Panc1 (cell line): ENCODE results near the gene EYA2. TPM values are rescaled to one million over a fixed set of nuclear protein-coding genes. Genes with fewer than 3 reads are reported as not detected.

ENCODE experiments used
- ATAC-seq: fragments of 200-7000 bp; cut with Tn5 transposase; 2 replicates; pipeline ENCODE4 v1.9.1; 2020; ENCODE audit warnings: mild to moderate bottlenecking, moderate library complexity
- BruUV-seq: library from RNA; stranded (reverse); fragments of 400-500 nt; replicated peaks from 2 replicates; lab custom pipeline; 2021; lab: Mats Ljungman, UMichigan
- CTCF ChIA-PET: fragments of 300-600 bp; sonication (Branson Sonifier 250); formaldehyde crosslinking; loops from one replicate; lab custom pipeline; 2022; ENCODE audit warnings: antibody characterized with exemption; lab: Charles Lee
- POLR2A ChIA-PET: fragments of 300-600 bp; sonication (Branson Sonifier 250); formaldehyde crosslinking; loops from one replicate; lab custom pipeline; 2022; ENCODE audit warnings: antibody characterized with exemption; lab: Charles Lee
- DNase-seq: peaks from one replicate; pipeline ENCODE4 v3.0.0-alpha.2; 2010; ENCODE audit warnings: low read depth, low spot score
- H3K27ac ChIP-seq: 2 replicates; pipeline ENCODE4 v1.5.1; 2011; ENCODE audit warnings: mild to moderate bottlenecking, low read length, inconsistent platforms
- H3K27me3 ChIP-seq: fragments of 200-500 bp; sonication (Bioruptor generic); 2 replicates; pipeline ENCODE4 v1.6.0; 2014; ENCODE audit warnings: low read length, inconsistent platforms; ENCODE audit not compliant: control insufficient read depth, insufficient read depth
- H3K36me3 ChIP-seq: fragments of 200-500 bp; sonication (Bioruptor generic); 2 replicates; pipeline ENCODE4 v1.5.1; 2014; ENCODE audit warnings: inconsistent platforms, mild to moderate bottlenecking, low read length, moderate library complexity; ENCODE audit not compliant: control insufficient read depth, insufficient read depth
- H3K4me1 ChIP-seq: 2 replicates; pipeline ENCODE4 v1.5.1; 2011; ENCODE audit warnings: inconsistent platforms, mild to moderate bottlenecking, low read length, moderate library complexity; ENCODE audit not compliant: control insufficient read depth, insufficient read depth
- H3K4me3 ChIP-seq, 2 experiments: 2 replicates each; pipeline ENCODE4 v1.5.1; 2011 to 2012; ENCODE audit warnings: low read depth in 2 of 2, low read length in 2 of 2, mild to moderate bottlenecking in 2 of 2, inconsistent platforms in 1 of 2, moderate library complexity in 1 of 2
- H3K9me3 ChIP-seq: fragments of 200-500 bp; sonication (Bioruptor generic); 2 replicates; pipeline ENCODE4 v1.5.1; 2014; ENCODE audit warnings: low read depth, mild to moderate bottlenecking, inconsistent platforms, low read length, moderate library complexity; ENCODE audit not compliant: control insufficient read depth, insufficient read depth
- CTCF ChIP-seq: fragments of 450-650 bp; IDR thresholded peaks from 2 replicates; pipeline ENCODE4 v1.5.1; 2017; ENCODE audit warnings: mild to moderate bottlenecking
- POLR2AphosphoS5 ChIP-seq: IDR thresholded peaks from 2 replicates; pipeline ENCODE4 v1.6.1; 2012; ENCODE audit warnings: mild to moderate bottlenecking, low read depth, low read length, moderate library complexity
- REST ChIP-seq, 2 experiments: IDR thresholded peaks; 2 replicates each; pipeline ENCODE4 v1.6.1; 2011 to 2012; ENCODE audit warnings: low read depth in 2 of 2, control low read depth in 1 of 2, low read length in 1 of 2, mild to moderate bottlenecking in 1 of 2, moderate library complexity in 1 of 2; ENCODE audit not compliant: insufficient read depth in 1 of 2
- SIN3A ChIP-seq: IDR thresholded peaks from 2 replicates; pipeline ENCODE4 v1.6.1; 2012; ENCODE audit warnings: low read depth, mild to moderate bottlenecking, low read length, moderate library complexity, borderline replicate concordance; ENCODE audit not compliant: insufficient read depth
- TCF7L2 ChIP-seq: IDR thresholded peaks from 2 replicates; pipeline ENCODE4 v1.6.1; 2011; ENCODE audit warnings: mild to moderate bottlenecking, low read depth, low read length, inconsistent platforms
- in situ Hi-C: cut with HindIII; loops from 2 replicates; pipeline ENCODE4 v1.10.0; 2016; ENCODE audit warnings: low sequenced_read_pairs, low pct_unique_long_range_greater_than_20kb
- intact Hi-C: fragments of 100-400 bp; cut with micrococcal nuclease; formaldehyde crosslinking; loops from one replicate; pipeline ENCODE4 v1.10.0; 2022; ENCODE audit not compliant: unreplicated experiment
- total RNA-seq: library from RNA; stranded (reverse); gene quantifications from one replicate; pipeline ENCODE4 v1.2.1, GENCODE V29; 2021; ENCODE audit not compliant: unreplicated experiment

EYA2 gene
- total RNA-seq, 1 experiment from 2014 or later: 1.9 TPM

DNA sequence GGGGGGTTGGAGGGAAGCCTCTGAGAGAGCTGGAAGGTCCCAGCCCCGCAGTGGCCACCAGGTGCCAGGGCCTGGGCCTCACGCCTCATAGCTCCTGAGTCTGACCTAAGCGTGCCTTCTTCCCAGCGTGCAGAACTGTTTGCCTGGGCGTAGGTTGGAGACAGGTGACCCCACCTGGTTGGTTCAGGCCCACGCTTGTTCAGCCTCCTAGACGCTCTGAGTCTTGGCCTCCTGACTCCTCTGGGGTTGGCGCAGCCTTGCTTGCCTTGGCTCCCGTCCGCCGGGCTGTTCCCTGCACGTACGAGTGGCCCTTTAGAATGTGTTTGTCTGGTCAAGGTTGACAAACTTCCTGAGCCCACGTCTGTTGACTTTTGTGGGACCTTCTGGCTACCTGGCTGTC, 70.8 kb downstream of the EYA2 start:
- DNase-seq (no peak), ATAC-seq (no peak)
- TF ChIP-seq TCF7L2 (no peak), REST (IDR thresholded peaks at IDR 0.05; ENCODE audit: insufficient read depth in 1 of 2, low read depth in 2 of 2, low read length in 1 of 2) (no peak), CTCF (no peak), SIN3A (no peak), POLR2AphosphoS5 (no peak)
- in situ Hi-C loops: no loop called here
- Histone ChIP-seq H3K4me3 (no peak overlapping the region), H3K36me3 (no peaks in the 10 kb centered on the region), H3K4me1 (no peaks in the 10 kb centered on the region), H3K27me3 (no peaks in the 10 kb centered on the region), H3K9me3 (no peaks in the 10 kb centered on the region), H3K27ac (no peak overlapping the region)
- BruUV-seq: no TSS peak
- intact Hi-C loops: no loop called here
- CTCF ChIA-PET: no interaction called here
- POLR2A ChIA-PET: no interaction called here

- intact Hi-C loops (no loop called here), in situ Hi-C loops (no loop called here)
- POLR2A ChIA-PET: no interaction called here
Measured at GRCh38 chr20:46967646-46968045, 73.0 kb downstream of the EYA2 start.

More at GRCh38 chr20:46967646-46968045, 73.0 kb downstream of the EYA2 start:
- CTCF ChIA-PET: no interaction called here
- BruUV-seq: no TSS peak
- no peaks in the 10 kb centered on the region for H3K27me3 ChIP-seq
- H3K27ac ChIP-seq: no peak overlapping the region
- ATAC-seq (no peak), DNase-seq (no peak)
- H3K9me3 ChIP-seq: no peaks in the 10 kb centered on the region
- H3K4me3 ChIP-seq: no peak overlapping the region
- H3K4me1 ChIP-seq: no peaks in the 10 kb centered on the region
- no peak for TF ChIP-seq POLR2AphosphoS5
- no peak for TF ChIP-seq TCF7L2
- no peak for TF ChIP-seq REST (IDR thresholded peaks at IDR 0.05; ENCODE audit: insufficient read depth in 1 of 2, low read depth in 2 of 2, low read length in 1 of 2)
- TF ChIP-seq CTCF: no peak
- TF ChIP-seq SIN3A: no peak
- no peaks in the 10 kb centered on the region for H3K36me3 ChIP-seq
